K562 (cell line): ENCODE data around the gene PAFAH1B2. TPM values are rescaled to one million over a fixed set of nuclear protein-coding genes. Genes with fewer than 3 reads are reported as not detected.
A peak's percentile ranks its signal among the peaks of the same experiment; 100 is the strongest.

Source experiments
- ARID2 ChIP-seq: fragments of 450-650 bp; IDR thresholded peaks from 2 replicates; pipeline ENCODE4 v1.6.1; 2017; ENCODE audit warnings: antibody characterized with exemption, mild to moderate bottlenecking
- CBFB ChIP-seq: sonication (generic); formaldehyde crosslinking; IDR thresholded peaks from 2 replicates; pipeline ENCODE4 v1.4.0; 2020; ENCODE audit warnings: mild to moderate bottlenecking, missing genetic modification reagents
- CCAR2 ChIP-seq: fragments of 200-400 bp; formaldehyde crosslinking; IDR thresholded peaks from 2 replicates; pipeline ENCODE4 v1.6.1; 2017; ENCODE audit warnings: mild to moderate bottlenecking, low read depth, low read length
- CHD4 ChIP-seq: fragments of 200-600 bp; sonication (generic); IDR thresholded peaks from 3 replicates; pipeline ENCODE4 v1.6.1; 2012; ENCODE audit warnings: low read depth, mild to moderate bottlenecking, mixed read lengths, low read length, inconsistent platforms; ENCODE audit not compliant: insufficient read depth, insufficient replicate concordance, poor library complexity, severe bottlenecking
- EWSR1 ChIP-seq: fragments of 450-650 bp; IDR thresholded peaks from 2 replicates; pipeline ENCODE4 v1.6.1; 2018; ENCODE audit warnings: borderline replicate concordance, mild to moderate bottlenecking, low read depth, moderate library complexity; ENCODE audit not compliant: partially characterized antibody
- HCFC1 ChIP-seq: IDR thresholded peaks from 2 replicates; pipeline ENCODE4 v1.6.1; 2012; ENCODE audit warnings: low read depth, low read length, improper control_type of control experiment
- HEY1 ChIP-seq: fragments of 250-450 bp; sonication (Bioruptor Pico); IDR thresholded peaks from 2 replicates; pipeline ENCODE4 v1.5.0; 2020; ENCODE audit warnings: mild to moderate bottlenecking, moderate library complexity, borderline replicate concordance
- KLF1 ChIP-seq: fragments of 450-650 bp; IDR thresholded peaks from 2 replicates; pipeline ENCODE4 v1.6.1; 2016; ENCODE audit warnings: missing genetic modification characterization, missing compliant biosample characterization
- MBD2 ChIP-seq: sonication (generic); IDR thresholded peaks from 2 replicates; pipeline ENCODE4 v1.6.1; 2016; ENCODE audit warnings: low read depth, borderline replicate concordance
- NCOA2 ChIP-seq, 2 experiments: fragments of 450-650 bp; IDR thresholded peaks; 2 replicates each; pipeline ENCODE4 v1.6.1; 2018; ENCODE audit warnings: mild to moderate bottlenecking in 2 of 2, moderate library complexity in 1 of 2; ENCODE audit not compliant: partially characterized antibody in 2 of 2
- PML ChIP-seq: IDR thresholded peaks from 2 replicates; pipeline ENCODE4 v1.6.1; 2012; ENCODE audit warnings: low read length, inconsistent platforms
- PPARD ChIP-seq: fragments of 250-450 bp; sonication (Bioruptor Pico); IDR thresholded peaks from 2 replicates; pipeline ENCODE4 v1.8.0; 2022; ENCODE audit warnings: inconsistent platforms, mild to moderate bottlenecking, moderate library complexity
- RBM25 ChIP-seq: fragments of 200-400 bp; formaldehyde crosslinking; IDR thresholded peaks from 2 replicates; pipeline ENCODE4 v1.6.1; 2018; ENCODE audit warnings: low read length, low read depth, moderate library complexity; ENCODE audit not compliant: severe bottlenecking
- TEAD2 ChIP-seq: fragments of 450-650 bp; IDR thresholded peaks from 2 replicates; pipeline ENCODE4 v1.6.1; 2016; ENCODE audit warnings: missing genetic modification characterization, control low read depth, missing compliant biosample characterization
- ZBTB7A ChIP-seq: IDR thresholded peaks from 2 replicates; pipeline ENCODE4 v1.6.1; 2011; ENCODE audit warnings: low read depth, mild to moderate bottlenecking, low read length, moderate library complexity, borderline replicate concordance; ENCODE audit not compliant: control insufficient read depth
- ZNF282 ChIP-seq: sonication (generic); formaldehyde crosslinking; IDR thresholded peaks from 2 replicates; pipeline ENCODE4 v1.8.1; 2023; ENCODE audit warnings: missing genetic modification reagents
- ZNF311 ChIP-seq: fragments of 250-450 bp; sonication (Bioruptor Pico); IDR thresholded peaks from 2 replicates; pipeline ENCODE4 v1.4.0; 2020; ENCODE audit warnings: mild to moderate bottlenecking, moderate library complexity
- polyA plus RNA-seq, 8 experiments: library from polyadenylated mRNA; depleted of rRNA in 4 of 8; stranded (reverse) in 5 of 8; unstranded in 3 of 8; fragments of >200 nt; fragmentation: Nextera tagmentation in 2 of 8; fragmentation: Illumina TruSeq in 1 of 8; extraction: Ambion mirVana in 2 of 8; extraction: Trizol in 1 of 8; gene quantifications; 2 replicates each; pipeline versions ENCODE4 v1.2.1 to v1.2.3, GENCODE V29; 2011 to 2014; ENCODE audit warnings: inconsistent platforms in 1 of 8, missing spikeins in 1 of 8
- total RNA-seq, 7 experiments: library from RNA; depleted of rRNA in 6 of 7; stranded (reverse); fragments of >200 nt in 6 of 7; fragmentation: Illumina TruSeq in 2 of 7; extraction: Trizol in 2 of 7; gene quantifications; 2 replicates each; pipeline versions ENCODE4 v1.2.1 to v1.2.3, GENCODE V29; 2011 to 2021; ENCODE audit warnings: low replicate concordance in 1 of 7
- TF ChIP-seq, protein P1 (sequence below), 2 experiments: IDR thresholded peaks in 1 of 2; conservative IDR thresholded peaks in 1 of 2; 2 replicates each; pipeline ENCODE4 v1.6.1; 2016; ENCODE audit warnings: low read depth in 2 of 2, mild to moderate bottlenecking in 1 of 2, missing compliant biosample characterization in 1 of 2, missing genetic modification characterization in 1 of 2, moderate library complexity in 1 of 2
- TF ChIP-seq, protein P2 (sequence below): fragments of 450-650 bp; IDR thresholded peaks from 2 replicates; pipeline ENCODE4 v1.7.0; 2016; ENCODE audit warnings: borderline replicate concordance
- TF ChIP-seq, protein P3 (sequence below): fragments of 450-650 bp; IDR thresholded peaks from 2 replicates; pipeline ENCODE4 v1.6.1; 2018; ENCODE audit not compliant: partially characterized antibody

The PAFAH1B2 gene
- total and polyA plus RNA-seq, 9 of the 15 experiments (the other 6 are each of a cell fraction or from before 2014, with no cell fraction given) = 27.8 to 94.7 (median 64.9) TPM

DNA sequence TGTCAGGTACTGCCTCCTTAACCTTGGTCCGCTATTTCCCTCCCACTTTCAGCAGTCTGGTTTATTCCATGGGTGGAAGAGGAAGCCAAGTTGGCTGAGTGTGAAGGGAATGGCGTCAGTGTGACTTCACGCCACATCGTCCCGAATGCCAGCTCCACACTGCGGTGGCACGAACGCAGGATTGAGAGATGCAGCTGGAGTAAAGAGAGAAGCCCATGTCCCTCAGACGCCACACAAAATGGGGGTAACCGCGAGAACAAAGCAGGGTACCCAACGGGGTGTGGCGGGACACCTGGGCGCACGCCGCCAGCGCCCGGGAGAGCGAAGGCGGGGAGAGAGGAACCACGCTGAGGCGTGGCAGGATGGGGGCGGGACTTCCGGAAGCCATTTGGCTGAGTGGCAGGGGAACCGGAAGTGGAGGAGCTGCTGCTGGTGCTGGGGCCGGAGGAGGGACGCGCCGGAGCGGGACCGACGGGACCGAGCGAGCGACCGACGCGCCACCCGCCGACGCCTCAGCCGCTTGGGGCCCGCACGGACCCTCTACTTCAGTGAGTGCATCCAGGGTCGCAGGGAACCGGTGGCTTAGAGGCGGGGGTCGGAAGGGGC, at the start of gene PAFAH1B2 (continued):
- peak; percentile 55; the same call in 1 of the 2 replicates for TF ChIP-seq PML
- no peak for TF ChIP-seq TEAD2 (tag)
- TF ChIP-seq, protein P1, sequence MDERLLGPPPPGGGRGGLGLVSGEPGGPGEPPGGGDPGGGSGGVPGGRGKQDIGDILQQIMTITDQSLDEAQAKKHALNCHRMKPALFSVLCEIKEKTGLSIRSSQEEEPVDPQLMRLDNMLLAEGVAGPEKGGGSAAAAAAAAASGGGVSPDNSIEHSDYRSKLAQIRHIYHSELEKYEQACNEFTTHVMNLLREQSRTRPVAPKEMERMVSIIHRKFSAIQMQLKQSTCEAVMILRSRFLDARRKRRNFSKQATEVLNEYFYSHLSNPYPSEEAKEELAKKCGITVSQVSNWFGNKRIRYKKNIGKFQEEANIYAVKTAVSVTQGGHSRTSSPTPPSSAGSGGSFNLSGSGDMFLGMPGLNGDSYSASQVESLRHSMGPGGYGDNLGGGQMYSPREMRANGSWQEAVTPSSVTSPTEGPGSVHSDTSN (CRISPR knock-in tag; IDR thresholded peaks at IDR 0.05; ENCODE audit: low read depth) = peak; percentile 93
- TF ChIP-seq, protein P1 (tag; conservative IDR thresholded peaks at IDR 0.05; ENCODE audit: low read depth) = peak; percentile 94
- no peak for TF ChIP-seq EWSR1
- TF ChIP-seq KLF1 = peak; percentile 89
- no peak for TF ChIP-seq HEY1
- no peak for TF ChIP-seq ZBTB7A
- no peak for TF ChIP-seq NCOA2 (IDR thresholded peaks at IDR 0.05; ENCODE audit: partially characterized antibody in 2 of 2)
- no peak for TF ChIP-seq PPARD (CRISPR knock-in tag)
- no peak for TF ChIP-seq ZNF311
- TF ChIP-seq RBM25 = no peak
- TF ChIP-seq, protein P2, sequence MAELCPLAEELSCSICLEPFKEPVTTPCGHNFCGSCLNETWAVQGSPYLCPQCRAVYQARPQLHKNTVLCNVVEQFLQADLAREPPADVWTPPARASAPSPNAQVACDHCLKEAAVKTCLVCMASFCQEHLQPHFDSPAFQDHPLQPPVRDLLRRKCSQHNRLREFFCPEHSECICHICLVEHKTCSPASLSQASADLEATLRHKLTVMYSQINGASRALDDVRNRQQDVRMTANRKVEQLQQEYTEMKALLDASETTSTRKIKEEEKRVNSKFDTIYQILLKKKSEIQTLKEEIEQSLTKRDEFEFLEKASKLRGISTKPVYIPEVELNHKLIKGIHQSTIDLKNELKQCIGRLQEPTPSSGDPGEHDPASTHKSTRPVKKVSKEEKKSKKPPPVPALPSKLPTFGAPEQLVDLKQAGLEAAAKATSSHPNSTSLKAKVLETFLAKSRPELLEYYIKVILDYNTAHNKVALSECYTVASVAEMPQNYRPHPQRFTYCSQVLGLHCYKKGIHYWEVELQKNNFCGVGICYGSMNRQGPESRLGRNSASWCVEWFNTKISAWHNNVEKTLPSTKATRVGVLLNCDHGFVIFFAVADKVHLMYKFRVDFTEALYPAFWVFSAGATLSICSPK = no peak
- peak; percentile 38 for TF ChIP-seq HCFC1
- TF ChIP-seq, protein P3, sequence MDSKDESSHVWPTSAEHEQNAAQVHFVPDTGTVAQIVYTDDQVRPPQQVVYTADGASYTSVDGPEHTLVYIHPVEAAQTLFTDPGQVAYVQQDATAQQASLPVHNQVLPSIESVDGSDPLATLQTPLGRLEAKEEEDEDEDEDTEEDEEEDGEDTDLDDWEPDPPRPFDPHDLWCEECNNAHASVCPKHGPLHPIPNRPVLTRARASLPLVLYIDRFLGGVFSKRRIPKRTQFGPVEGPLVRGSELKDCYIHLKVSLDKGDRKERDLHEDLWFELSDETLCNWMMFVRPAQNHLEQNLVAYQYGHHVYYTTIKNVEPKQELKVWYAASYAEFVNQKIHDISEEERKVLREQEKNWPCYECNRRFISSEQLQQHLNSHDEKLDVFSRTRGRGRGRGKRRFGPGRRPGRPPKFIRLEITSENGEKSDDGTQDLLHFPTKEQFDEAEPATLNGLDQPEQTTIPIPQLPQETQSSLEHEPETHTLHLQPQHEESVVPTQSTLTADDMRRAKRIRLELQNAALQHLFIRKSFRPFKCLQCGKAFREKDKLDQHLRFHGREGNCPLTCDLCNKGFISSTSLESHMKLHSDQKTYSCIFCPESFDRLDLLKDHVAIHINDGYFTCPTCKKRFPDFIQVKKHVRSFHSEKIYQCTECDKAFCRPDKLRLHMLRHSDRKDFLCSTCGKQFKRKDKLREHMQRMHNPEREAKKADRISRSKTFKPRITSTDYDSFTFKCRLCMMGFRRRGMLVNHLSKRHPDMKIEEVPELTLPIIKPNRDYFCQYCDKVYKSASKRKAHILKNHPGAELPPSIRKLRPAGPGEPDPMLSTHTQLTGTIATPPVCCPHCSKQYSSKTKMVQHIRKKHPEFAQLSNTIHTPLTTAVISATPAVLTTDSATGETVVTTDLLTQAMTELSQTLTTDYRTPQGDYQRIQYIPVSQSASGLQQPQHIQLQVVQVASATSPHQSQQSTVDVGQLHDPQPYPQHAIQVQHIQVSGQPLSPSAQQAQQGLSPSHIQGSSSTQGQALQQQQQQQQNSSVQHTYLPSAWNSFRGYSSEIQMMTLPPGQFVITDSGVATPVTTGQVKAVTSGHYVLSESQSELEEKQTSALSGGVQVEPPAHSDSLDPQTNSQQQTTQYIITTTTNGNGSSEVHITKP = no peak
- no peak for TF ChIP-seq ZNF282 (CRISPR knock-in tag)
- TF ChIP-seq ARID2 = no peak
- 0 out of 2 replicates have a peak, but pooled peaks have one; percentile 54 for TF ChIP-seq MBD2
- no peak for TF ChIP-seq CCAR2
- TF ChIP-seq CHD4 = no peak
- TF ChIP-seq CBFB (CRISPR knock-in tag) = peak; percentile 80; the same call in 1 of the 2 replicates
